ENCODE results near the gene GSX1.

- TF ChIP-seq CTCF (IDR thresholded peaks at IDR 0.05) (no peak), POLR2A (IDR thresholded peaks at IDR 0.05) (no peak)
Observed at GRCh38 chr13:27822873-27823311, 30.6 kb downstream of the GSX1 start.
